Cerebellar cortex (tissue), 1 donor: ENCODE data around the gene CIART.
"Not testable (repeated sequence)": the region's sequence is repeated elsewhere in the genome, so short reads cannot be mapped to it uniquely, and the experiment has no call there.

Source experiments
- DNase-seq: peaks from one replicate; pipeline ENCODE4 v3.0.0-alpha.2; 2015; ENCODE audit warnings: low spot score

Gene CIART

DNA sequence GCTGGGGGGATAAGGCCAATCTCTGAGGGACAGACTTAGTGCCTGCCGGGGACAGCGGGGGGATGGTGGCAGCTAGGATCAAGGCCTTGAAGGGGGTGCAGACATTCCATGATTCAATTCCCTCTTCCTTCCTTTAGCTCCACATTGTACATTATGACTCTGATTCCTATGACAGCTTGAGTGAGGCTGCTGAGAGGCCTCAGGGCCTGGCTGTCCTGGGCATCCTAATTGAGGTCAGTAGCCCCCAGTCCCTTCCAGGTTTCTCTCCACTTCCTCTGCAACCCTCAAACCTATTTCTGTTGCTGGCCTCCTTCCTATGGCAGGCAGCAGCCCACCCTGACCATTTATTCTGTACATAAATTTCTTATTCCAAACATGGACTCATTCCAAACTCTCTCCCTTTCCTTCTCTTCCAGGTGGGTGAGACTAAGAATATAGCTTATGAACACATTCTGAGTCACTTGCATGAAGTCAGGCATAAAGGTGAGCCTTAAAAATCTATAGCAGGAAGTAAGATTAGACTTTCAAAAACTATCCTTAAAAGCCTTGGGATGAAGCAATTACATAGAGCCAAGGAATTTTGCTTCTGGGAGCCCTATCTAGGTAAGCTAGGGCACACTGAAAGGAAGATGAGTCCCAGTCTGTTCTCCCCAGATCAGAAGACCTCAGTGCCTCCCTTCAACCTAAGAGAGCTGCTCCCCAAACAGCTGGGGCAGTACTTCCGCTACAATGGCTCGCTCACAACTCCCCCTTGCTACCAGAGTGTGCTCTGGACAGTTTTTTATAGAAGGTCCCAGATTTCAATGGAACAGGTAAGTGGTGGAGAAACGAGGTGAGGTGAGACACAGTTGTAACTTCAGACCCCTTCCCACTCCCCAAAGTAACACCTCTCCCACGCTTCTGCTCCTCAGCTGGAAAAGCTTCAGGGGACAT, 19.7 kb upstream of the CIART start:
- no peak for DNase-seq

DNA sequence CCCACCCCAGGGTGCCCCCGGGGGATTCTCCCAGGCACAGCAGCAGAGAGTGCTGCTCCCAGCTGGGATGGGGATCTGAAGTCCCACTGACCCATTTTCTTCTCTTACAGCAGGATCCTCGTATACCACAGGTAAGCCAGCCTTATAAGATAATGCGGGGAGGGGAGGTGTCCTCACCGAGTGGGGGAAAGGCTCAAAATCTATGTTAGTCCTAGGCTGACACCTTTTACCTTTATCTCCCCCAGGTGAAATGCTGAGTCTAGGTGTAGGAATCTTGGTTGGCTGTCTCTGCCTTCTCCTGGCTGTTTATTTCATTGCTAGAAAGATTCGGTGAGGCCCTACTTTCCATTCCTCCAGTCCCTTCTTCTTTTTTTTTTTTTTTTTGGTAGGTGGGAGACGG, 18.8 kb upstream of the CIART start:
- DNase-seq: no peak

DNA sequence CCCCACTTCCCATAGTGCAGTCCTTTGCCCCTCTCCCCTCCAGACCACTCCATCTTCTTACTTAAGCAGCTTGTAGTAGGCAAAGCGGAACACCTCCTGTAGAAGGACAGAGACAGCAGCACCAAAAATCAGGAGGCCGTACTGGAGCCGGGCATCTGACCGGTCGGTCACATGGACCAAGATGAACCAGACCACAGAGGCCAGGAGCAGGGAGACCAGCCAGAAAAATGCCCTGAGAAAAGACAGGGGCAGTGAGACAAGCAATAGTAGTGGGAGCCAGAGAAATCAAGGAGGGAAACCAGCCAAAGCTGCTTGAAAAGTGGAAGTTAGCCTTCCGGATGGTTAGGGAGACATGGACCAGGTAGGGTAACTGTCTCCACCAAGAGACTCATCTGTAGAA, 14.5 kb upstream of the CIART start:
- DNase-seq: no peak

DNA sequence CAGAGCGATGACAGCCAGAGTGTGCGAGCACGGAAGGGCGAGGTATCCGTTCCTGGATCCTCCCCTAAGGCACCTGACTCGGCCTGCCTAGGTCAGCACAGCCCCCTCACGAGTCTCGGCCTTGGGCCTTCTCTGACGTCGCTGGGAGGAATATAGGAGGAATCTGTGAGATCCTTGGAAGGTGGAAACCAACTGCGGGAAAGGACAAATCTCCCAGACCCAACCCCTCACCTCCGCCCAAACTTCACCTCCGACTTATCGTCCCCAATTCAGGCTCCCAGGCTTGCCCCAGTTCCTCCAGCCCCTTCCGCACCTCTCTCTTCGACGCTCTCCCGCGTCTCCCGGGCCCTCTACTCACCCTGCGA, 14.0 kb upstream of the CIART start:
- DNase-seq: no peak

DNA sequence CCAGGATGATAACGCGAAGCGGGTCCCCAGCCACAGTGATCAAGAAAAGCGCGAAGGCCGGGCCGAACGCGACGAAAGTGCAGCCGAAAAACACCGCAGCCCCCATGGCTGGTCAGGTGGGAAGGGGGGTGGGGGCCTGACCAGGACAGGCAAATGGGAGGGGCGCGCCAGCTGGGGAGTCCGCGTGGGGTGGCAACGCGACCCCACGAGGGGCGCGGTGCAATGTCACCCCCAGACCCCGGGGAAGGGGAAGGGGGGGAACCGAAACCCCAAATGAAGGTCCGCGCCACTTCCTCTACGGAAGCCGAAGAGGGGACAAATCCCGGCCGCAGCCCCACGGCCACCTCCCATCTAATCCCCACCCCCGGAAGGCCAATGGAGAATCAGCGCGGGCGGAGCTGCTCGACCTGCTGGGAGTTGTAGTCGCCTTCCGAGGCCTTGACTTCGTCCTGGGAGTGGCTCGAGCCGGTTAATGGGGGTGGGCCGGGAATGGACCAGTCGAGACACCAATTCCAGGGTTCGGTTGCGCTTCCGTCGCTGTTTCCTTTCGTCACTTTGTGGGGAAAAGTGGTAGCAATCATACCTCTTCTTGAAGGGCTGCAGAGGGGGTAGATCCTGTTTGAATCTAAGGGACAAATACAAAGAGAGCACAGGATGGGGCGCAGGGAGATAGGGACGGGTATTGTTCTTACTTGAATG, 13.5 kb upstream of the CIART start, which contains the start of gene APH1A:
APH1A (minus strand) TSS at position 312 of the 699 bp plus-strand sequence; CDS start at position 106, 206 bp downstream.
- peak; percentile 99 for DNase-seq

DNA sequence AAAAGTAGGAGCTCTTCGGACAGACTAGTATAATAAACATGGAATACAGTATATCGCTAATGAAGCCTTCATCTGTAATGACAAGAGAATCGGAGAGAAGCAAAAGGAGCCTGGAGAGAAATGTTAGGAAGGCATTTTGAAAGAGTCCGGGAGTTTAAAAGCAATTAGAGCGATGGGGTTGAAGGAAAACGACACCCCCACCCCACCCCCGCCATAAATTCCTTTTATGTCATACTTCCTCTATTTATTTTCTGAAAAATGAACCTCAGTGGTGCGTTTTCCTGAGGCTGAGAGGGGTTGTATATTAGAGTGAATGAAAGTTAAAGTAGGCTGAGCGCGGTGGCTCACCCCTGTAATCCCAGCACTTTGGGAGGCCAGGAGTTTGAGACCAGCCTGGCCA, 12.9 kb upstream of the CIART start:
- no peak for DNase-seq

DNA sequence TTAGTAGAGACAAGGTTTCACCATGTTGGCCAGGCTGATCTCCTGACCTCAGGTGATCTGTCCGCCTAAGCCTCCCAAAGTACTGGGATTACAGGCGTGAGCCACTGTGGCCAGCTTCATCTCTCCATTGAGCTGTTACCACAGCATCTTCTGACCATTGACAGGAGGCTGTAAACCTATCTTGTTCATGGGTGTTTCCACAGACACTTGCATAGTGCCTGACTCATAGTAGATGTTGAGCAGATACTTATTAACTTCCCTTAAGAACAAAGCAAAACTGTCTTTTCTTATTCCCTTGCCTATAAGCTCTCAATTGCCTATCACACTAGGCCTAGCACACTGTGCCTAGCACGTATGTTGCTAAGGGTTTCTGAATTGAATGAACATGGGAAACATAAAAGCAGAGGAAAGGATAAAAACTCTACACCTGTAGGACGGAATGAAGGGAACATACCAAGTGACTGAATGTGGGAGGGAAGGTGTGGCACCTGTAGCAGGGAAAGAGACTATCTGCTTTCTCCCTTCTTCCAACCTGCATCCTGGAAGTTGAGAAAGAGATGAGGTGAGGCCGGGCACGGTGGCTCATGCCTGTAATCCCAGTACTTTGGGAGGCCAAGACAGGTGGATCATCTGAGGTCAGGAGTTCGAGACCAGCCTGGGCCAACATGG, 10.9 kb upstream of the CIART start:
- DNase-seq: no peak

DNA sequence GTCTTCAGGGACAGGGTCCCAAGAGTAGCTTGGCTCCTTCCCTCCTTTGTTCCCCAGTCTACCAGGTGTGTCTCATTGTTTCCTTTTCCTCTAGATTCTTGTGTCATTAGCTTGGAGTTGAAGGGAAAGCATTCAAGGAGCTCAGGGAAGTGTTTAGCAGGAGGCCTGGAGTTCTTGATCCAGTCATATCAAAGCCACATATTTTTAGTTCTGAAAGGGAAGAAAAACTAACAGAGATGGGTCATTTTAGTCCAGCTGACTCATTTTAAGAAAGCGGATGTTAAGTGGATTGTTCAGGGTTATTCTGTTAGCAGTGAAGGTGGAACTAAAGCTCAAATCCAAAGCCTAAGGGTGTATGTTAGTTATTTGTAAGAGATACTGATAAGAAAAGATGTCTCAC, 9.0 kb upstream of the CIART start:
- no peak for DNase-seq

DNA sequence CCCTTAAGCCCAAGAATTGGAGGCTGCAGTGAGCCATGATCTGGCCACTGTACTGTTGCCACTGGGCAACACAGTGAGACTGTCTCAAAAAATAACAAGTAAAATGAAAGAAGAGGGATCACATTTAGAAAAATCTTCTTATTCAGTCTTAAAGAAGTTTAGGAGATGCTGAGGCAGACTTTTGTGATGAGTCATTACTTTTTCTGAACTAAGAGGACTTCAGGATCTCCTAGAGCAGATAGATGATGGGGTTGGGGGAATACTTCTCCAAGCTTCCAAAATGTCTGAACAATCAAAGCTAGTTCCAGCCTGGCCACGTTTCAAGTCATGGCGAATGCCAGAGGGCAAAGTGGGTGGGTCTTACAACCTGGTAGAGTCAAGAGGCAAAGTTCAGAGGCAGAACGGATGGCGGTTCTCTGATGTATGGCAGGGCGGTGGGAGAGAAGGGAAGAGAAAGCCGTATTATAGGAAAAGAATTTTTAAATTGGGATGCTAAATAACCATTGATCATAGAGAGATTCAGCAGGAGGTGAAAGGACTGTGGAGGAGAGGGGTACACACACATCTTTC, 2.1 kb upstream of the CIART start:
- DNase-seq: no peak

DNA sequence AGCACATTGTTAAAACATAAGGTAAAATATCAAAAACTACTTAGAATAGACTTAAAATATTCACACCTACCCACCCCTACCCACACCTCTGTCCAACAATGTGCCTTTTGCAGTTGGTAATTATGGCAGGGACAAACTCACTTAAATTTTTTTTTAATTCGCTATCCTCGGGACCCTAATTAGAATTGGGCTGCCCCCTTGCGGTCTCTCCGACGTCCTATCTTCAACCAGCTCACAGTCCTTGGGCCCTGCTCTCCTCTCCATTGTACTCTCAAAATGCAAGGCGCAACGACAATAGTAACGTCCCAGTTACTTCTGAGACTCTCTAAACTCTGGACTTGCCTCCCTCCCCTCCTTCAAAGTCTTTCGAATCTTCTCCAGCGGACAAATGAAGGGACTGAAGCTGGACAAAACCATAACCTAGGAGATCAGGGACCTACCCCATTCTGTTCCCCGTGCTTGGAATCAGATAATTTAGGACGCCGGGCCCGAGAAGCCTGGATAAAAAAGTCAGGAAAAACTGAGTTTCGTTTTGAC, 1.1 kb upstream of the CIART start:
- peak; percentile 88 for DNase-seq

DNA sequence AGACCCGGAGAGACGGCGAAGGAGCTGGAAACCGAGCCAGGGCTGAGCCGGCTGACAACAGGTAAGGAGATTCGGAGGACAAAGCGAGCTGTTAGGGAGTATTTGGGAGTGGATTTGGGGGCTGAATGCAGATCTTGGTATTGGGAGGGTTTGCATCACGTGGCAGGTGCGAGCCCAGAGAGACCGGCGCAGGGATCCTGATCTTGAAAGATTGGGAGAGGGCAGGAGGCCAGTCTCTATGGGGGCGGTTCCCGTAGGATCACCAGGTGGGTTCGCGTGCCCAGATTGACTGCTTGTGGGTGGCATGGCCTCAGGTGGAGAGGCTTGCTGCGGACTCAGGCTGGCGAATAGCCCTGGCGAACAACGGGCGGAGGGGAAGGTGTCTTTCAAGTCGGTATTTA, 204 bp downstream of the CIART start:
- no peak for DNase-seq

DNA sequence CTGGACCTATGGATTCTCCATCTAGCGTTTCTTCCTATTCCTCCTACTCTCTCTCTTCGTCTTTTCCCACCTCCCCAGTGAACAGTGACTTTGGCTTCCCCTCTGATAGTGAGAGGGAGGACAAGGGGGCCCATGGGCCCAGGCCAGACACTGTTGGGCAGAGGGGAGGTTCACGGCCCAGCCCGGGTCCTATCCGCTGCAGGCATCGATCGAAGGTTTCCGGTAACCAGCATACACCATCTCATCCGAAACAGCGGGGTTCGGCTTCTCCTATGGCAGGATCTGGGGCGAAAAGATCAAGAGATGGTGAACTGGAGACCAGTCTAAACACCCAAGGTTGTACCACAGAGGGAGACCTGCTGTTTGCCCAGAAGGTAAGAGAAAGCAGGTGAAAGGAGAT, 906 bp downstream of the CIART start:
- no peak for DNase-seq

DNA sequence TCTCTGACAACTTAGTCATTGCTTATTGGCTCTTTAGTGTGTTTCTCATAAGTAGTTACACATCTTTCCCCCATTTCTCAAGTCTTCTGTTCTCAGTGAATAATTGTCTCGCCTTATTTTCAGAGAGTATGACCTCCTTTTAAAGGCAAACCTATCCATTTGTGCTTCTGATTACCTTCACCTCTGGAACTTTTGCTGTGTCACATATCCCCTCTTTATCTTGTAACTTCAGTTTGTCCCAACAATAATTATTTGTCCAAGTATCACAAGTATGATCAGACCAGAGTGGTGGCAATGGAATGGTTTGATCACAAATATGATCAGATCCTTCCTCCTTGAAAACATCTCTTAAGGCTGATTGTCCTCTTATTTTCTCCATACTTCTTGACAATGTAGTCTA, 6.0 kb downstream of the CIART start:
- DNase-seq: no peak

DNA sequence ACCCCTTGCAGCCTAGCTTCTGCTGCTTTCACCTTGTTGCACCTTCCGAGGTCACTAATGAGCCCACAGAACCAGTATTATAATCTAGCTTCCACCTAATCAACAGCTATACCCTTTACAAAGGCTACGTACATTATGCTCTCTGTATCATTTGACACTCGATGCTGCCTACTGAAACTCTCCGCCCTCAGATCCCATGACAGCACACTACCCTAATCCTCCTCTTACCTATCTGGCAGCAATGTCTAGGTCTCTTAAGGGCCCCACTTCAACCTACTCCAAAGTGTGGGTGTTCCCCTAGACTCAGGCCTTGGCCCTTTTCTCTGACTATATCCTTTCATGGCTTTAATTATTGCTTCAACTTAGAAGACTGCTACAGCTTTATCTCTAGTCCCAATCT, 6.5 kb downstream of the CIART start:
- DNase-seq: no peak

DNA sequence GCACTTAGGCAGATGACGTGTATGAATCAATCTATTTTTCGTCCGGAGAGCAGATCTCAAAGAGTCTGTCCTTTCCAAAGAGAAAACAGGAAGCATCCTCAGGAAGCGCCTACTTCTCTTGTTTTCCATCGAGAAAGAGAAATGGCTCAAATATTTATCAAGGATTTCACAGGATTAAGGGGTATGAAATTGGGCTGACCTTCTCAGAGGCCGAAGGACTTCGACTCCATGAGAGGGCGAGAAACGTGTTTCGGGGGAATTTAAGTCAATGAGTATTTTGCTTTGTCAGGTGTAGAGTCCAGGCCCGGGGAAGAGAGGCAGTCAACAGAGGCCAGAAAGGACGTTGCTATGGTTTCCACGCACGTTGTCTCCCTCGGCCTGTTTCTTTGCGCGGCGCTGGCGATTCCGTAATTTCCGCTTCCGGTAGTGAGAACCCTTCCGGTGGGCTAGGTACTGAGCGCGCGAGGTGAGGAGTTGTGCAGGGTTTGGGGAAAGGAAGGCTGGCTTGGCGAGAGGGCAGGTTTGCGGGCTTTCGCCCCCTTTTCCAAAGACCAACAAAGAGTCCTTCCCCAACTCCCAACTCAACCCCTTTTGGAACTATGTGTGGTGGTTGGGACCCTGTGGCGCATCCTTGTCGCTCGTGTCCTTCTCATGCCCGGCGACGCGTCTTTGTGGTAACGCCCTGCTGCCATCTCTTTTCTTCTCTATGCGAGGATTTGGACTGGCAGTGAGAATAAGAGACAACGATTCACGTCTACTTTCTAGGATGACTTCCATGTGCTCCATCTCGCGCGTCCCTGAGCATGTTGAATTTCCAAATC, 11.3 kb downstream of the CIART start, which contains the start of gene MRPS21:
MRPS21 (plus strand) TSS at position 429 of the 821 bp plus-strand sequence. CDS start 506 bp downstream, outside the sequence.
- peak; percentile 97 for DNase-seq

DNA sequence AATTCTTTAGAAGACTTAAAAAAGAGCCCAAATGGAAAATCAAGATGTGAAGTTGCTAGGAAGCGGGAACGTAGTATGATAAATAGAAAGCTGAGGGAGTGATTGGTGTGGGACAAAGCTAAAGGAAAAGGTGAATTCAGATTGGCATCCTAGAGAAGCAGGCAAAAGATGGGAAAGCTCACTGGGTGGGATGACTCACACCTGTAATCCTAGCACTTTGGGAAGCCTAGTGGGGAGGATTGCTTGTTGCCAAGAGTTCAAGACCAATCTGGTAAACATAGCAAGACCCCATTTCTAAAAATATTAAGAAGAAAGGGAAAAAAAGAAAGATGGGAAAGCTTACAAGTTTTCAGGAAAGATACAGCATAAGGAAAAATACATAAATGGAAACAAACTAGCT, 13.1 kb downstream of the CIART start:
- DNase-seq: no peak

DNA sequence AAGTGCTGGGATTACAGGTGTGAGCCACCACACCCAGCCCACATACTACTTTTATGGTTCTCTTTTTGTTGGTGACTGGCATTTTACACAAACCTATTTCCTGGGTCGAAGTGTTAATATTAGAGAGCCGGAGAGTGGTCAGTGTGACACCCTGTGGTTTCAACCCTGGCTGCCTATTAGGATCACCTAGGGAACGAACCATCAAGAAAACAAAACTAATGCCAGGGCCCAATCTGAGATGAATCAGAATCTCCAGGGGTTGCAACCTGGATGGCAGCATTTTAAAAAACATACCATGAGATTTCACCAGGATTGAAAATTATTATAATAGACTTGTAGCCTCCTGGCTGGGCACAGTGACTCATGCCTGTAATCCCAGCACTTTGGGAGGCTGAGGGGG, 17.4 kb downstream of the CIART start:
- DNase-seq: no peak

DNA sequence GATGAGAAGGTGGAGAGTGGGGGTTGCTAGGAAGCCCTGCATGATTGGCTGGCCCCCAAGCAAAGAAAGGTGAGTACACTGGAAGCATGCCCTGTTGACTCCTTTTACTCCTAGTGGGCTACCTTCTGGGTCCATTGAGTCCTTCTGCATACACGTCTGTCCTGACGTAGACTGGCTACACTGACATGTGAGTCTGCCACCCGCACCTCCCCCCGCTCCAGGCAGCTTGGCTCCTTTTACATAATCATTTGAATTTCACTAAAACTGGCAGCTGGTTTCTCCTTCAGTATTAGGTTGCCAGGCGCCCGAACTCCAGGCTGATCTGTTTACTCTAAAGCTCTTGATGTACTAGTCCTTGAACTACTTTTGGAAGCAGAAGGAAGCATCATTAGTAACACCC, 20.0 kb downstream of the CIART start:
- DNase-seq: peak; percentile 29

DNA sequence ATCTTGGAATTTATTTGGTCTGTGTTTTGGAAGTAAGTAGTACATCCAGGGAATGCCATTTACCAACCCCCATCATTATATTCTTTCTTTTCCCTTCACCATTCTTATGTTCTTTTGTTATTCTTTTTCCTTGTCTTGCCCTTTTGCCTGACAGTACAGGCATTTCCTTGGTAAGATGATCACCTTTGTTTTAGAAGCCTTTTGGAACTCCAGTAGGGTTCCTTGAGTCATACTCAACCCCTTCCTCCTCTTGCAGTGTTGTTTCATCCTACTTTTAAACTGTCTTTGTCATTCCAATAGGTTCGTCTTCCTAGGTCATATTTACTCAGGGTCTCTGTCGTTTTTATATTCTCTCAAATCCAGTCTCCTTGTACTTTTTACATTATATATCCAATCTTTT, 20.5 kb downstream of the CIART start:
- no peak for DNase-seq

DNA sequence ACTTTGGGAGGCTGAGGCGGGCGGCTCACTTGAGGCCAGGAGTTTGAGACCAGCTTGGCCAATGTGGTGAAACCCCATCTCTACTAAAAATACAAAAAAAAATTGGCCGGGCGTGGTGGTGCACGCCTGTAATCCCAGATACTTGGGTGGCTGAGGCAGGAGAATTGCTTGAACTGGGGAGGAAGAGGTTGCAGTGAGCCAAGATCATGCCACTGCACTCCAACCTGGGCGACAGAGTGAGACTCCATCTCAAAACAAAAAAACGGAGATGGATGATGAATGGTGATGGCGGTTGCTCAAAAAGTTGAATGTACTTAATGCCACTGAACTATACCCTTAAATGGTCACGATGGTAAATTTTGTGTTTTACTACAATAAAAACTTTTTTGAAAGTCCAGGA, 26.2 kb downstream of the CIART start:
- DNase-seq: not testable (repeated sequence)
